HG03558 (cell line): Measurements from ENCODE around the gene ARVCF.

Experiments used
- ATAC-seq: cut with Tn5 transposase; IDR thresholded peaks from one replicate; pipeline ENCODE4 v1.9.1; 2021; ENCODE audit warnings: moderate number of reproducible peaks; ENCODE audit not compliant: unreplicated experiment; ENCODE audit errors: extremely low read depth

Gene ARVCF

DNA sequence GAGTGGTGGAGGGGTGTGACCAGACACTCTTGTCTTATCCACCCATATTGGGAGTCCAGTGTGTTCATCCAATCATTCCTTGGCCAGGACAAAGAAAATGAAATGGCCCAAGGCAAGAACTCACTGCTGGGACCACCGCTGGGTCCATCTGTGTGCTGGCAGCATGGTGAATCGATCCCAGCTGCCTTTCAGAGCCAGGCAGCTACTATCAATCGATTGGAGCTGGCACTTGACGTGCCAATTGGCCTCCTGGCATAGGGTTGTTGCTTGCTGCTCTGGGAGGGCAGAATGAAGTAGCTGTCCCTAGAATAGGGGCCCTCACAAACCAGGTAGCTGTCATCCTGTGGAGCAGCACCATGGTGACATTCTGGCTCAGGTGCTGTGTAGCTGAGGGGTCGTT is 1.4 kb upstream of the ARVCF start:
- no peak for ATAC-seq

DNA sequence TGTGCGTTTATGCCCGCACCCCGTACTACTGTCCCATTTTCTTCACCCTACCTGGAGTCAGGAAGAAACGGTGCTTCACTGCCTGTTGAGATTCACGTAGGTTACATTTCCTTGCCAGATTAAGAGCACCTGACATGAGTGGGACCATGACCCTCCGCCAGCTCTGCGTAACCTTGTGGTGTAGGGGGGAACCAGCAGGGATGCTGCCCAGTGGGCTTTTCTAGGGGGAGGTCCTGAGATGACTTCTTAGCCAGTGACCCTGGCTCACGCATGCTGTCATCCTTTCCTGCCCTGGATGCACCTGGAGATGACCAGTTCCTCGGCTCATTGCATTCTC is 967 bp upstream of the ARVCF start:
- ATAC-seq = no peak

DNA sequence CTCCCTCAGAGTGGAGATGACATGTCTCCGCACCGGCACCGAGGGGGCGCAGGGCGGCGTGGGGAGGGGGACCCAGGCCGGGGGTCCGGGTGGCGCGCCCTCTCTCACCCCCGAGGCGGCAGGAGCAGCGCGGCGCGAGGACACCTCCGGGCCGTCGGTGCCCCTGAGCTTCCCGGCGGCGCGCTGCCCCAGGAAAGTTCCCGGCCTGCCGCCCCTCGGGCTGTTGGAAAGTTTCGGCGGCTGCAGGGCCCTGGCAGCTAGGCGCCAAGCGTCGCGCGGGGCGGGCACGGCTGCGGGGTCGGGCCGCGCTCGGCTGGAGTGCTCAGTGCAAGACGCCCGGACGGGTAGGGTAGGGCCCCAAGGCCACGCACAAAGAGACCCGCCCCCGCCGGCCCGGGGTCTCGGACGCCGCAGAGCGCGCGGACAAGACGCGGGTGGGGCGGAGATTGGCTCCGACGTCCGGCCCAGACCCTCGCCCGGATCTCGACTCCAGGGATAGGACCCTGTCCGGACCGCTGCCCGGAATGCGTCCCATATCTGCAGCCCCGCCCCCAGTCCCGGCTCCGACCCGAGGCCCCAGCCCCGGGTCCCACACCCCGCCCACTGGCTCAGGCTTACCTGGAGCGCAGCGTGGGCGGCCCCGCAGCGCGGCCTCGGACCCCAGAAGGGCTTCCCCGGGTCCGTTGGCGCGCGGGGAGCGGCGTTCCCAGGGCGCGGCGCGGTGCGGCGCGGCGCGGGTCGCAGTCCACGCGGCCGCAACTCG is 471 bp downstream of the ARVCF start:
- ATAC-seq = no peak

DNA sequence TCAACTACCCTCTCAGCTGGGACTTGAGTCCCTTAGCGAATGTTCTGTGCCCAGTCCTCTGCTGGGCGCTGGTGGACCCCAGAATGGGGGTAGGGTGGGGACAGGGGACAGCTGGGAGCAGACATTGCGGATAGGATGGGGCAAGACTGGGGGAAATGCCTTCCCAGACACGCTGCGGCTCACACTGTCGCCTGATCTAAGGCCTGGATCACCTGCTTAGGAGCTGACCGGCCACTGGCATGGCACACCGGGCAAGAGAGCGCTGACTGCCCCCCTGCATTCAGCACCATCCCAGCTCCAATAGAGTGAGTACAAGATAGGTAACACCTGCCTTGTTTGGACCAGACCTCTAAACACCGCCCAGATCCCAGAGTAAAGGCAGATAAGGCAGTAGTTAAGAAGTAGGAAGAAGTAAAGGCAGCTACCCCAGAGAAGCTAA is 1.4 kb downstream of the ARVCF start:
- no peak for ATAC-seq

DNA sequence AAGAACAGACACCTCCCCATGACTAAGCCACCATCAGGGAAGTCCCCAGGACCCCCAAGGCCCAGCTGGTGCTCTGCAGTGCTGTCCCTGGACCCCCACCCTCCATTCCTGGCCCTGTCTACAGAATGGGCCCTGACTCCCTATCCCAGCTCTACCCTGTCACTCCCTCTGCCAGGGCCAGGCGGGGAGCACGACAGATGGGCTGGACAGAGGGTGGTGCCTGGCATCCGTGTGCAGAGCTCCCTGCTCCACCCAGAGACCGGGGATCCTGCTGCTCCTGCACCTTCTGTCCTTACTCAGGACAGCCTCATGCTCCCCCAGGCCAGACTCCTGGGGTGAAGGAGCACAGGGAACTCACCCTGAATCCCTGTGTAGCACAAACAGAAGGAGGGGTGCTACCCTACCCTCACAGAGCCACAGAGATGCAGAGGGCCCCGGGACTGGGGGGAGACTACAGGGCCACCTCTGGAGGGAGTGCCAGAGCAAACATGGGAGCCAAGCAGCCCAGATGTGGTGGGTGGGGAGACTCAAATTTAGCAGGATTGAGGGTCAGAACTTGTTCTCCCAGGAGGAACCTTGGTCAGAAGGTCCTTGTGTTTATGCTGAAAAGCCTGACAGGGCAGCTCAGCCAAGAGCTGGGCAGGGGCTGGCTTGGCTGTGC is 2.0 kb downstream of the ARVCF start:
- ATAC-seq = no peak

DNA sequence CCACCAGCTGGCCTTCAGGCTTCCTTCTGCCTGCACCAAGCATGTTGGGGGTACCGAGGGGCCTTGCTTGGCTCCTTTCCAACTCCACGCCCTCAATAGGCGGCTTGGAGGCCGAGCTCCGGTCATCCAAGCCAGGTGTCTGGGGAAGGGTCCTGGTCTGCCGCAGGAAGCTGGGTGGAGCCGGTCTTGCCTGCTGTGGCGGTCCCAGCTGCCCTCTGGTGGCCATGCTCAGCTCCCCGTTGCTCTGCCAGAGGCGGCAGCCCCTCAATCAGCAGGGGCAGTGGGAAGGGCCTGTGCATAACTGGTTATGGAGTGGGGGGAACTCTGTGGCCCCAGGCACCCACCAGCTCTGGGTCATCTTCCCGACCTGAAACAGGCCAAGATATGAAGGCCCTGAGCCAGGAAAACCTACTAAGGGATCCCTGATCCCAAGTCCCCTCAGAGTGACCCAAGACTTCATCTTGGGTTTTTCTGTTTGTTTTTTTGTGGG is 3.2 kb downstream of the ARVCF start:
- no peak for ATAC-seq

DNA sequence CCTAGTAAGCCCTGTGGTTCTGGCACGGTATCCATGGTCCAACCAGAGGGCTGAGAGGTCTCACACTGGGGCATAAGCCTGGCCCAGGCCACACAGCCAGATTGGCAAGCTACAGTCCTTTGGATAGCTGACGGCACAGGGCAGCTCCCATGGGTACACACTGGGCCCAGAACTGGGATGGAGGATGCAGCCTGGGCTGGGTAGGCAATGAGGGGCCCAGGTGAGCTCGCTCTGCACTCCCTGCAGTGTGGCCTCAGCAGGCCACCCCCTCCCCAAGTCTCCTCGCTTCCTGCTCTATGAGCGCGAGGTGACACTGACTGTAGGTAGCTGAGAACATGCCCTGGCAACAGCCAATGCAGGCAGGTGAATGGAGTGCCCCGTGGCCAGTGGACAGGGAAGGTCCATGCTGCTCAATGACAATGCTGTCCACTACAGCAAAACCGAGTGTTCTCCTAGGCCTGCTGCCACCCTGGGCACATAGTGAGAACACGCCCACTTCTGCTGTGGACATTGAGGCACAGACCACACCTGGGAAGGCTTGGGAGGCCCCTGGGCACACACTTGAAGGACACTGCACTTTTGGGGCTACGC is 3.8 kb downstream of the ARVCF start:
- ATAC-seq = no peak

DNA sequence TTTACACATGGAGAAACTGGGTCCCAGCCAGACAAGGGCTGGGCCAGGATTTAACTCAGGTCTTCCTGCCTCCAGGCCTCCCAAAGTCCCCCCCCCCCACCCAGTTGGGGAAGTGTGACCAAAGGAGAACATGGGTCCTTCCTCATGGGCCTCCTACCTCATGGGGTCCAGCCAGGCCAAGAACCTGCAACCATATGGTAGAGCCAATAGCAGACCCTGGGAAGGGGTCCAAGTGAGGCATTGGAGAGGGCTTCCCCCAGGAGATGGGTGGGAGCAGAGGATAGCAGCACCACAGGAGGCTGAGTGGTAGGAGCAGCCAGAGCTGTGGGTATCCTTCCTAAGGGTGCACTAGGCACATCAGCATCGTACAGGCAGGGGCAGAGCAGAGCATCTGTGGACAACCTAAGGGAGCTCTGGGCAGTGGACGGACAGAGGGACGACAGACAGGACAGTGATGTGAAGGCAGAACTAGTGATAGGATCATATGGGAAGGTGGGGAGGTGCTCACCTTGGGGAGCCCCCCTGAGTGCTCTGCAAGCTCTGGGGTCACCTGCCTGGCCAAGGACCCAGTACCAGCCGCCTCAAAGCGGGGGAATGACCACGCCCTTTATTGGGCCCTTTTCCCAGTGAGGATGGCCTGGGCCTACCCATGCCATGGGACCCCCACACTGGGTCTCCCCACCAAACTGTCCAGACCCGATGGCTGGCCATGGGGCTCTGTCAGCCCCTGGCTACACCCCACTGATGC is 4.5 kb downstream of the ARVCF start:
- no peak for ATAC-seq

DNA sequence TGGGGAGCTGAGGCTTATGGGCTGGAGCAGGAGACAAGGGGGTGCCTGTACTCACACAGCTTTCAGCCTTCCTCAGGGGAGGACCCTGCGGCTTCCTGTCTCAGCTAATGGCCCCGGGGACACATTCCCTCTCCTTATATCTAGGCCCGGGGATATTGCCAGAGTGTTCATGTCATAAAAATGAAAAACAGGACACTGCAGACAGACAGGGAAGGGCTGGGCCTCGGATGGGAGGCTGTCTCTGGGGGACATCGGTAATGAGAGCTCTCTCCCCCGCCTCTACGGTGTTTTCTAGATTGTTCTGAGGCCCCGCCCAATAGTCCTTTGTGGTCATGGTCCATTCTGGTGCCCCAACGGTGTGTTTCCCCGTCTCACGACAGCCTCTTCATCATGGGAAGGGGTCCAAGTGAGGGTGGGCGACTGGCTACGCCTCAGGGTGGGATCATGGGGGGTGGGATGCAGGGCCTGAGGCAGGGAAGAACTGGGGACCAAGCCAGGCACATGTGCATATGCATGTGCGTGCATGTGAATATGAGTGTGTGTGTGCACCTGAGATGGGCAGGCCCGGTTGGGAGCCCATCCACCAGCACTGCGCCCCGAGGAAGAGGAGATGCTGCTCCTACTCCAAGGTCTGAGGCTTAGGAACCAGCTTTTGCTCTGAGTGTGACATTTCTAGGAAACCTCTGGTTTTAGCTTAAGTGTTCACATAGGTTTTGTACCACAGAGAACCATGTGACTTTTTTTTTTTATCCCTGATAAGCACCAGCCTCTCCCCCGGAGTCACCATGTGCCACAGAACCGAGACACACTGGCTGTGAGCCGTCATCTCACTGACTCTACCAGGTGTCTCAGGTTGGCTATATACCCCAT is 5.3 kb downstream of the ARVCF start:
- no peak for ATAC-seq

DNA sequence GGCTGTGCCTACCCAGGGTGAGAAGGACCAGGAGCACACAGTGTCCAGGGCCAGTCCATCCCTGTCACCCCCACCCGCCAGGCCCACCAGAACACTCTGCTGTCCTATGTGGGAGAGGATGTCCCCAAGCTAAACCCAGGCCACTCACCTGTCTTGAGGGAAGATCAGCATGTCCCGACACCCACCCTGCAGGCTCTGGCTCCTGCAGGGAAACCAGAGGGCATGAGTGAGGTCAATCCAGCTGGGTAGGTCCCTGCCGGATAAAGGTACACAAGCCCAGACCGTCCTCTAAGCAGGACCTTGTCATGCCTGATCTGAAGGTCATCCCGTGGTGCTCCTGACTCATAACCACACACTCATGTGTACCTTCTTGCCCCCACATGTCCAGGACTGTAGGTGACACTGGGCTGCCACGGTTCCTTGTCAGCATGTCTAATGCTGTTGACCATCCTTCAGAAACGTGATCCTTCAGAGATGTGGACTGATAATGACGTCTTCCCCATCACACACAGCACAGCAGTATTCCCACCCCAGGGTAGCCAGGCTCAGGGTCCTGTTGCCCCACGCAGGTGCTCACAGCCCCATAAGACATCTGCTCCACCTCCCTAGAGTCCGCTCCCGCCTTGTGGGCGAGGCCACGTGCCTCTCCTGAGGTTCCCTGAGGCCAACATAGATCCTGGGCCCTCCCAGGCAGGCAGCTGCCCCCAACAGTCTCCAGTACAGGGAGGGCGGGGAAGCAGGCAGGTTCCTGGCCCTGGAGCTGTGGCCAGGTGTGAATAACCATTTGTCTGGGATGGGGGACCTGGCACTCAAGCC is 6.1 kb downstream of the ARVCF start:
- no peak for ATAC-seq

DNA sequence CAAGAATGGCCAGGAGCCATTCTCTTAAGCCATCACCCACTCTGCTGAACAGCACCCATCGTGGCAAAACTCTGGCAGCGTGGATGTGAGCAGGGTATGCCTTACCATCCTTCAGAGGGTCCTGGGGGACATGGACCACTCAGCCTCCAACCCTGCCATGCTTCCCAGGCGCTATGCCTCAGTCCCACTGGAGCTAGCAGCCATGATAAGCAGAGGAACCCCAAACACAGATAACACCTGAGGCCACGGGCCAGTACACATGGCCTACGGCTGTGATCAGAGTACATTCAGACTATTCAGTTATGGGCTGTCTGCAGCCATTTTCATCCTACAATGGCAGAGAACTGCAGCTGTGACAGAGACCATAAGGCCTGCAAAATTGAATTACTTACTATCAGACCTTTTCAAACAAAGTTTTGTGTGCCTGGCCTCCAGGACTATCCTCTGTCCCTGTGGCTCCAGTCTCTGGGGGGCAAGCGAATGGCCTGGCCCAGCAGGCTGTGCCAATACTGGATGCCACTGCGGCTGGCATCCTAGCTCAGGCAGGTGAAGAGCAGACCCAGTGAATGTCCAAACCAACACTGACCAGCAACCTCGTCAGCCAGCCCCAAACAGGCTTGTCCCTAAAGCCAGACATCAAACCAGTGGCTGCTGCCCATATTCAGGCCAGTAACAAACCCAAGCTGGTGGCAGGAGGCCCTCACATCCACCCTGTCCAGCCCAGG is 6.9 kb downstream of the ARVCF start:
- no peak for ATAC-seq

DNA sequence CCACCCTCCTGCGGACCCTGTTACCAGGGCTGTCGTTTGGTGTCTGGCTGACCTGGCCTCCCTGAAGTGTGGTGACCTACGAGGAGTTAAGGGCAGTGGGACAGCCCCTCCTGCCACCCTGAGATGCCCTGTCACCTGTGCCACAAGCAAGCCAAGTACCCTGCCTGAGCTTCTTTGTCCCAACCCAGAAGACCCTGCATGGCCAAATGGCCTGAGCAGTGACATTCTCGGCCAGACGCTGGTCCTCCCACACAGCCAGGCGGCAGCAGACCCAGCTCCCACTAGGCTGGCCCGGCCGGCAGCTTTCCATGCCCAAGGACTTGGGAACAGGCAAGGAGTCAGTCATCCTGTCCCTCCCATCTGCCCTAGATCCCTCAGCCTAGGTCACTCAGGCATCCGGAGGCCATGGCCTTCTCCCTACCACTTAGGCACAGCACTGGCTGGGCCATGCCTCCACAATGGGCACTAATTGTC is 7.6 kb downstream of the ARVCF start:
- no peak for ATAC-seq

DNA sequence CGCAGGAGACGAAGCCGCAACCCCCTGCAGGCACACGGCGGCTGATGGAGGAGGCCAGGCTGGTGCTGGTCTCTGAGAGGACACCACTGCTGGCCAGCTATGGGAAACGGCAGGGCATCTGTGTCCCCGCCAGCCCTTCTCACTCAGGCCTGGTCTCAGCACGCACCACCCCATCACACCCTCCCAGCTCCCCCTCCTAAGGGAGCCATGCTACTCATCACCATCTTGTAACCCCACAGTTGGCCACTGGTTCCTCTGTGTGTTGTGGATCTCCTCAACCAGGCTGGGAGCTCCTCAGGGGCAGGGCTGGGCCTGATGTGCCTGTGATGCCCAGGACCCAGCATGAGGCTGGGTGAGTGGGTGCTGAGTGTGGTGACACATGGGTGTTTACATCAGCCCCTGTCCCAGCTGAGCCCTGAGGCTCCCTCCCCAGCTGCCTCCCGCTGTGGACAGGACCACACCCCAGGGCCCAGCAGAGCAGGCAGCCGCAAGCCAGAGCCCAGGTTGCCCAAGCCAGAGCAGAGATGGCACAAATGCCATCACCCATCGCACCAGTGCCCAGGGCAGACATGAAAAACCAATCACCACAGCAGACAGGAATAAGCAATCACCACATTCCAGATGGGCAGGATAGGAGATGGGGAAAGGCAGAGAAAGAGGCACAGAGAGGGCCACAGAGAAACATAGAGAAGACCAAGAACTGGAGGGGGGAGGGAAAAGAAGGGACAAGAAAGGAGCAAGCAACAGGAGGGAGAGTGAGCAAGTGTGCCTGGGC is 8.2 kb downstream of the ARVCF start:
- no peak for ATAC-seq

DNA sequence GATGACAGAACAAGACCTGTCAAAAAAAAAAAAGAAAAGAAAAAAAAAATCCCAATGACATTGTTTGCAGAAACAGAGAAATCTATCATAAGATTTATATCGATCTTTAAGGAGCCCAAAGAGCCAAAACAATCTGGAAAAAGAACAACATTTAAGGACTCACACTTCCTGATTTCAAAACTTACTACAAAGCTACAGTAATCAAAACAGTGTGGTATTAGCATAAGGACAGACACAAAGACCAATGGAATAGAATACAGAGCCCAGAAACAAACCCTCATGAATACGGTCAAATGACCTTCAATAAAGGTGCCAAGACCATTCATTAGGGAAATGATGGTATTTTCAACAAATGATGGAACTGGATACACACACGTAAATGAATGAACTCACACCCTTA is 12.2 kb downstream of the ARVCF start:
- ATAC-seq = no peak

DNA sequence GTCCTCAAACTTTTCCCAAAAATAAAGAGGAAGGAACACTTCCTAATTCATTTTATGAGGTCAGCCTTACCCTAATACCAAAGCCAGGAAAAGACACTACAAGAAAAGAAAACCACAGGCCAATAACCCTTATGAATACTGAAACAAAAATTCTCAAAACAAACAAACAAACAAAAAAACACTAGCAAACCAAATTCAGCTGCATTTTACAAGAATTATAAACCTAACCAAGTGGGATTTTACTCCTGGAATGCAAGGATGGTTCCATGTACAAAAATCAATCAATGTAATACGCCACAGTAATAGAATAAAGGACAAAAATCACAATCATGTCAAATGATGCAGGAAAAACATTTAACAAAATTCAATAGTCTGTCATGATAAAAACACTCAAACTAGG is 13.3 kb downstream of the ARVCF start:
- ATAC-seq = no peak

DNA sequence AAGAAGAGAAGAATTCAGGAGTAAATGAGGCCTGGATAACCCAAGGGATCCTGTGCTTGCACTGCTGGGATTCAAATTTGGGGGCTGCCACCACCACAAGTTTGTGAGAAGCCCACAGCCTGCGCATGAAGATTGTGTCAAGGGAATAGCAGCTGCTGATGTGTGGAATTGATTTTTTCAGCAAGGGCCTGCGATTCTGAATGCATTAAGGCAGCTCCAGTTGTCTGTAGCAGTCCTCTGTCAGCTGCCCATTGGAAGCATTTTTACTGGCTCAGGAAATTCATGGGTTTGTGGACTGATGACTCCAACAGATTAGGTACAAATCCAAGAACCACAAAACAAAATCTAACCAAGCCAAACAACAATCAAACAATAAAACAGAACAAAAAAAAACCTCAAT is 14.0 kb downstream of the ARVCF start:
- no peak for ATAC-seq

DNA sequence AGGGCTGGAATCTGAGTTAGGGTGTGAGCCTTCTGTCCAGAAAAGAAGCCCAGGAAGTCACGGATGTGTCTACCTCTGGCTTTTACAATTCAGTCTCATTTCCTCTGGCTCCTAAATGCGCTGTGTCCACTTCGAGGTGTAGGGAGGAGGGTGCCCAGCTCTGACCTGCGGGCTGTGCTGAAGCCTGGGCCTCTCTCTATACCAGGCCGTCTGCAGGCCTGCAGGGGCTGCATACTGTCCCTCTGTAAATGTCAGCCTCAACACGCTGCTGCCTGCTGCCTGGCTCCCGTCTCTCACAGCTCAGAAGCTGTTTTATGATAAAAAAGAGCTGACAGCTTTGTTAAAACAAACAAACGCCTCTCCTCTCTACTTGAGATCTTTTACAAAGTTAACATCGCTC is 14.5 kb downstream of the ARVCF start:
- no peak for ATAC-seq
